IMR-90 (cell line): Measurements from ENCODE around the gene OR10R2. TPM values are rescaled to one million over a fixed set of nuclear protein-coding genes. Genes with fewer than 3 reads are reported as not detected.
A peak's percentile ranks its signal among the peaks of the same experiment; 100 is the strongest.

Source experiments
- ATAC-seq: fragments of 200-7000 bp; cut with Tn5 transposase; 2 replicates; pipeline ENCODE4 v1.9.1; 2020; ENCODE audit warnings: low read depth, mild to moderate bottlenecking, moderate library complexity
- BruUV-seq: library from RNA; stranded (reverse); fragments of 400-500 nt; replicated peaks from 2 replicates; lab custom pipeline; 2021; lab: Mats Ljungman, UMichigan
- CTCF ChIA-PET: fragments of 300-600 bp; formaldehyde crosslinking; extraction: SDS; loops from one replicate; lab custom pipeline; 2021; ENCODE audit warnings: antibody characterized with exemption; lab: Yijun Ruan, JAX
- POLR2A ChIA-PET: fragments of 300-600 bp; sonication (Branson Sonifier 250); formaldehyde crosslinking; loops from one replicate; lab custom pipeline; 2022; ENCODE audit warnings: antibody characterized with exemption; ENCODE audit not compliant: unreplicated experiment; lab: Charles Lee
- DNase-seq: peaks from one replicate; pipeline ENCODE4 v3.0.0; 2013
- H2AFZ ChIP-seq: replicated peaks from 2 replicates; pipeline ENCODE3; 2013; ENCODE audit warnings: low read length, mild to moderate bottlenecking; ENCODE audit not compliant: poor library complexity
- H2AK5ac ChIP-seq: 2 replicates; pipeline ENCODE4 v1.6.1; 2013; ENCODE audit warnings: low read depth, low read length, inconsistent platforms
- H2AK9ac ChIP-seq: replicated peaks from 2 replicates; pipeline ENCODE3; 2013; ENCODE audit warnings: mild to moderate bottlenecking, low read depth, low read length, moderate library complexity; ENCODE audit not compliant: poor library complexity
- H2BK120ac ChIP-seq: 2 replicates; pipeline ENCODE4 v1.6.1; 2013; ENCODE audit warnings: low read depth, low read length, inconsistent platforms
- H2BK15ac ChIP-seq: 3 replicates; pipeline ENCODE4 v1.6.1; 2013; ENCODE audit warnings: low read depth, low read length, inconsistent platforms
- H2BK20ac ChIP-seq: 2 replicates; pipeline ENCODE4 v1.6.1; 2013; ENCODE audit warnings: low read depth, mild to moderate bottlenecking, inconsistent platforms, low read length, moderate library complexity
- H2BK5ac ChIP-seq: 2 replicates; pipeline ENCODE4 v1.6.1; 2013; ENCODE audit warnings: mild to moderate bottlenecking, low read depth, low read length, inconsistent platforms; ENCODE audit not compliant: poor library complexity, severe bottlenecking
- H3K14ac ChIP-seq: replicated peaks from 2 replicates; pipeline ENCODE4 v1.6.1; 2013; ENCODE audit warnings: low read depth, low read length, inconsistent platforms
- H3K18ac ChIP-seq: 2 replicates; pipeline ENCODE4 v1.6.1; 2013; ENCODE audit warnings: low read depth, low read length, control low read depth
- H3K23ac ChIP-seq: 2 replicates; pipeline ENCODE4 v1.6.1; 2013; ENCODE audit warnings: low read depth, low read length, inconsistent platforms
- H3K27ac ChIP-seq: 2 replicates; pipeline ENCODE4 v1.5.1; 2013; ENCODE audit warnings: mild to moderate bottlenecking, control low read depth, low read length; ENCODE audit not compliant: insufficient read depth
- H3K27me3 ChIP-seq: 2 replicates; pipeline ENCODE4 v1.6.1; 2013; ENCODE audit warnings: low read length; ENCODE audit not compliant: control insufficient read depth, insufficient read depth
- H3K36me3 ChIP-seq: 2 replicates; pipeline ENCODE4 v1.6.1; 2013; ENCODE audit warnings: low read length, mixed read lengths; ENCODE audit not compliant: control insufficient read depth, insufficient read depth
- H3K4ac ChIP-seq: 2 replicates; pipeline ENCODE4 v1.6.1; 2013; ENCODE audit warnings: low read depth, low read length, inconsistent platforms
- H3K4me1 ChIP-seq: 2 replicates; pipeline ENCODE4 v1.6.1; 2013; ENCODE audit warnings: low read length, mixed read lengths; ENCODE audit not compliant: control insufficient read depth, insufficient read depth
- H3K4me2 ChIP-seq: 2 replicates; pipeline ENCODE4 v1.6.1; 2013; ENCODE audit warnings: low read depth, mild to moderate bottlenecking, control low read depth, low read length, moderate library complexity
- H3K4me3 ChIP-seq: 2 replicates; pipeline ENCODE4 v1.5.1; 2013; ENCODE audit warnings: low read depth, mild to moderate bottlenecking, control low read depth, low read length, moderate library complexity; ENCODE audit not compliant: insufficient read depth
- H3K56ac ChIP-seq: 2 replicates; pipeline ENCODE4 v1.6.1; 2013; ENCODE audit warnings: low read length, inconsistent platforms; ENCODE audit not compliant: insufficient read depth; ENCODE audit errors: extremely low read depth
- H3K79me1 ChIP-seq, 2 experiments: 2 replicates each; pipeline ENCODE4 v1.6.1; 2013; ENCODE audit warnings: low read length in 2 of 2, inconsistent platforms in 1 of 2, low read depth in 1 of 2
- H3K9ac ChIP-seq: 2 replicates; pipeline ENCODE4 v1.6.1; 2013; ENCODE audit warnings: low read depth, low read length, control low read depth
- H3K9me1 ChIP-seq: 2 replicates; pipeline ENCODE4 v1.6.1; 2013; ENCODE audit warnings: low read length, inconsistent platforms; ENCODE audit not compliant: insufficient read depth
- H3K9me3 ChIP-seq: 2 replicates; pipeline ENCODE4 v1.6.1; 2013; ENCODE audit warnings: low read length; ENCODE audit not compliant: control insufficient read depth, insufficient read depth
- H4K20me1 ChIP-seq: 2 replicates; pipeline ENCODE4 v1.6.1; 2013; ENCODE audit warnings: low read length, inconsistent platforms; ENCODE audit not compliant: insufficient read depth
- H4K5ac ChIP-seq: 2 replicates; pipeline ENCODE4 v1.6.1; 2013; ENCODE audit warnings: mild to moderate bottlenecking, low read depth, low read length, control low read depth
- H4K8ac ChIP-seq, 2 experiments: 2 replicates each; pipeline ENCODE4 v1.6.1; 2013; ENCODE audit warnings: low read depth in 2 of 2, low read length in 2 of 2, control low read depth in 1 of 2, inconsistent platforms in 1 of 2
- H4K91ac ChIP-seq: 2 replicates; pipeline ENCODE4 v1.6.1; 2013; ENCODE audit warnings: low read depth, low read length, inconsistent platforms; ENCODE audit not compliant: insufficient read depth
- FOS ChIP-seq: fragments of 150-350 bp; IDR thresholded peaks from 2 replicates; pipeline ENCODE4 v1.6.1; 2016; ENCODE audit warnings: low read depth, low read length
- MAFK ChIP-seq: IDR thresholded peaks from 2 replicates; pipeline ENCODE4 v1.6.1; 2012; ENCODE audit warnings: low read depth, low read length, improper control_type of control experiment
- NFE2L2 ChIP-seq: fragments of 150-350 bp; IDR thresholded peaks from 2 replicates; pipeline ENCODE4 v1.6.1; 2016; ENCODE audit warnings: low read depth, mild to moderate bottlenecking, low read length
- RFX5 ChIP-seq: IDR thresholded peaks from 2 replicates; pipeline ENCODE4 v1.8.0; 2012; ENCODE audit warnings: low read depth, mild to moderate bottlenecking, low read length, moderate library complexity
- WGBS, 2 experiments: methylation state at CpG; one replicate each; pipeline versions ENCODE4 v1.1.5 to v1.1.7; 2013; ENCODE audit warnings: missing lambda C conversion rate in 2 of 2; ENCODE audit not compliant: insufficient read length in 1 of 2; ENCODE audit errors: extremely low coverage in 2 of 2; 5-methylcytosine and 5-hydroxymethylcytosine counted together
- dilution Hi-C: fragments of 300-500 bp; cut with HindIII; formaldehyde crosslinking; loops from one replicate; pipeline ENCODE4 v1.14.3; 2018; ENCODE audit warnings: low sequenced_read_pairs; ENCODE audit not compliant: unreplicated experiment
- in situ Hi-C: fragments of 300-500 bp; cut with MboI; formaldehyde crosslinking; loops from 3 replicates; pipeline ENCODE4 v1.14.3; 2019; ENCODE audit warnings: low sequenced_read_pairs, inconsistent platforms, mixed read lengths
- intact Hi-C: fragments of 100-400 bp; cut with micrococcal nuclease; formaldehyde crosslinking; loops from 2 replicates; pipeline ENCODE4 v1.10.0; 2022
- polyA plus RNA-seq, 3 experiments: library from polyadenylated mRNA; depleted of rRNA; stranded (reverse); fragments of >200 nt; gene quantifications; 2 replicates each; pipeline ENCODE4 v1.2.3, GENCODE V29; 2012; ENCODE audit warnings: low replicate concordance in 1 of 3
- total RNA-seq: library from RNA; depleted of rRNA; stranded (reverse); fragments of >200 nt; gene quantifications from 2 replicates; pipeline ENCODE4 v1.2.3, GENCODE V29; 2012

OR10R2 gene
- total and polyA plus RNA-seq, 2 of the 4 experiments (the other 2 are of a cell fraction) = not detected

GRCh38 chr1:158454537-158454936 lies 17.5 kb upstream of the OR10R2 start:
- BruUV-seq = no TSS peak
- intact Hi-C loops = no loop called here
- no peak overlapping the region for H2AFZ ChIP-seq
- no peak for DNase-seq
- no peak overlapping the region for H3K14ac ChIP-seq
- no peak overlapping the region for H2AK5ac ChIP-seq
- no peak overlapping the region for H3K56ac ChIP-seq
- H4K20me1 ChIP-seq = no peaks in the 10 kb centered on the region
- H4K8ac ChIP-seq = no peak overlapping the region
- no peak overlapping the region for H3K4me2 ChIP-seq
- no peaks in the 10 kb centered on the region for H3K36me3 ChIP-seq
- H3K4me3 ChIP-seq = no peak overlapping the region
- no peaks in the 10 kb centered on the region for H3K9me1 ChIP-seq
- H2BK120ac ChIP-seq = no peak overlapping the region
- no peak overlapping the region for H3K18ac ChIP-seq
- no peaks in the 10 kb centered on the region for H3K9me3 ChIP-seq
- WGBS, 2 experiments = 29% methylated on average over 1 of the region's 1 CpG; no CpG with 5 or more reads in 1 of the 2 experiments
- H2BK5ac ChIP-seq = no peak overlapping the region
- ChIA-PET POLR2A (no interaction called here), CTCF (no interaction called here)
- H3K9ac ChIP-seq = no peak overlapping the region
- H3K23ac ChIP-seq = no peak overlapping the region
- no peak overlapping the region for H2AK9ac ChIP-seq
- in situ Hi-C loops = no loop called here
- H3K27ac ChIP-seq = no peak overlapping the region
- TF ChIP-seq RFX5 (no peak), MAFK (0 out of 2 replicates have a peak, but pooled peaks have one; percentile 4), NFE2L2 (no peak), FOS (no peak)
- H3K4ac ChIP-seq = no peak overlapping the region
- dilution Hi-C loops = no loop called here
- ATAC-seq = no peak
- no peaks in the 10 kb centered on the region for H3K27me3 ChIP-seq
- no peak overlapping the region for H4K5ac ChIP-seq
- H3K4me1 ChIP-seq = no peaks in the 10 kb centered on the region
- no peak overlapping the region for H2BK15ac ChIP-seq
- no peak overlapping the region for H2BK20ac ChIP-seq
- H4K91ac ChIP-seq = no peak overlapping the region
- no peaks in the 10 kb centered on the region for H3K79me1 ChIP-seq
